Suprapubic skin (tissue), 3 donors: ENCODE results near the gene ADCY4.

Source experiments
- CTCF ChIP-seq, 2 donors: fragments of 200-600 bp in 1 of 2; fragments of 450-650 bp in 1 of 2; sonication (generic) in 1 of 2; IDR thresholded peaks; one replicate each; pipeline ENCODE4 v1.5.1; 2016 to 2019; ENCODE audit warnings: antibody characterized with exemption in 2 of 2, mild to moderate bottlenecking in 1 of 2, moderate library complexity in 1 of 2
- POLR2A ChIP-seq, 2 donors: fragments of 450-650 bp; IDR thresholded peaks; one replicate each; pipeline ENCODE4 v1.6.1; 2017; ENCODE audit warnings: antibody characterized with exemption in 2 of 2, mild to moderate bottlenecking in 2 of 2, moderate library complexity in 2 of 2

GRCh38 chr14:24315243-24315806 lies 19.5 kb downstream of the ADCY4 start:
- TF ChIP-seq POLR2A (IDR thresholded peaks at IDR 0.05), result no peak
- TF ChIP-seq CTCF (IDR thresholded peaks at IDR 0.05), result no peak
